HFFc6 (cell line): ENCODE data around the gene TMEM92. TPM values are rescaled to one million over a fixed set of nuclear protein-coding genes. Genes with fewer than 3 reads are reported as not detected.
"Not testable (repeated sequence)": the region's sequence is repeated elsewhere in the genome, so short reads cannot be mapped to it uniquely, and the experiment has no call there.

ENCODE experiments used
- DNase-seq: peaks from one replicate; pipeline ENCODE4 v3.0.0-alpha.2; 2018
- H3K27ac Mint-ChIP-seq: 2 replicates; pipeline ENCODE4 v1.8.0; 2020; ENCODE audit warnings: mild to moderate bottlenecking, mixed read lengths
- H3K27me3 Mint-ChIP-seq: 2 replicates; pipeline ENCODE4 v1.8.0; 2021; ENCODE audit warnings: mild to moderate bottlenecking, moderate library complexity, mixed read lengths; ENCODE audit not compliant: insufficient read depth
- H3K36me3 Mint-ChIP-seq: 2 replicates; pipeline ENCODE4 v1.8.0; 2021; ENCODE audit warnings: low read depth, mixed read lengths
- H3K4me1 Mint-ChIP-seq: 2 replicates; pipeline ENCODE4 v1.8.0; 2020; ENCODE audit warnings: low read depth, mixed read lengths
- H3K4me3 Mint-ChIP-seq: 2 replicates; pipeline ENCODE4 v1.8.0; 2020; ENCODE audit warnings: mild to moderate bottlenecking, moderate library complexity, mixed read lengths
- H3K9me3 Mint-ChIP-seq: 2 replicates; pipeline ENCODE4 v1.8.0; 2020; ENCODE audit warnings: mild to moderate bottlenecking, mixed read lengths
- total RNA-seq, 6 experiments: library from RNA; stranded (reverse); fragmentation: NEBNext Ultra II Directional; extraction: Animal tissue kit (Norgen Biotek cat#: 25700); gene quantifications; 2 replicates in 1 of 6; 3 replicates in 5 of 6; pipeline ENCODE4 v1.2.3, GENCODE V29; 2021
- TF ChIP-seq, protein P1 (sequence below): fragments of 200-600 bp; sonication (generic); IDR thresholded peaks from 2 replicates; pipeline ENCODE4 v1.5.0; 2021; ENCODE audit warnings: antibody characterized with exemption, mild to moderate bottlenecking

TMEM92 gene
- total RNA-seq, 6 experiments from 2014 or later: 0.17 to 0.24 (median 0.18) TPM; not detected in 3

DNA sequence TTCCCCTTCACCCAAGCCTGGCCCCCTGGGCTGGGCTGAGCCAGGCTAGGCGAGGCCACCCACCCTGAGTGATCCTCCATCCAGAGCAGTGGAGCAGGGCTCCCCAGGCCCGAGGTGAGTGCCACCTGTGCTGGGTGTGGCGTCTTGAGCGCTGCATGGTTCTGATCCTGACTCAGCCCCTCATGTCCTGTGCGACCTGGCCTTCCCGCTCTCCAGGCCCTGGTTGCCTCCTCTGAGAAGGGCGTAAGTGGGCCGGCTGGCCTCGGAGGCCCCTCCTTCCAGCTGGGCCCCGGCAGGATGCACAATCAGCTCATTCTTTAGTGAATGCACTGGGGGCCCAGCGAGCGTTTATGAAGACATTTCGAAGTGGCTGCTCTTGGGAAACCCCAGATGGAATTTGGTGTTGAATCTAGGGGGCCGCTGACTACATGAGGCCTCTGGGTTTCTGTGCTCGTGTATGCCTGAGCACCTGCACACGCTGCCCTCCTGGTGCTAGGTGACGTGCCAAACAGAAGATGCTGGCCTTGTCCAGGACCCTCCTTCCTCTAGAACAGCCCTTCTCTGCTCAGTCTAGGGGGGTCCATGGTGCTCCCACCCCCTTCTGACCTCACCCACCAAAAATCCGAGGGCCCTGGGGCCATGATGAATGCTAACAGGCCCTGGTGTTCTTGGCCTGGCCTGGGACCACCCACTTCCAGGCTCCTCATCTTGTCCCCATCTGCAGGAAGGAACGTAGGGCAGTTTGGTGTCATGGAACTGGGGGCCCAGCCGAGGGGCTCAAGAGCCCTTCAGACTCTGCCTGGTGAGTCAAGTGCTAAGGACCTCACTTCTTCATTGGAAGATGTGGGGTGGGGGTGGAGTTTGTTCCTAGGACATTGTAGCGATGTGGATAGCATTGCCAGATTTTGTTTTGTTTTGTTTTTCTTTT lies 3.6 kb upstream of the TMEM92 start:
- Mint-ChIP-seq H3K27ac (peak overlapping the region; percentile 95), H3K4me3 (peak overlapping the region; percentile 62), H3K4me1 (peaks cover 70% of the 10 kb centered on the region), H3K27me3 (no peaks in the 10 kb centered on the region; the same call in 1 of the 2 replicates), H3K9me3 (no peaks in the 10 kb centered on the region), H3K36me3 (no peaks in the 10 kb centered on the region)
- DNase-seq: peak; percentile 55
- TF ChIP-seq, protein P1, sequence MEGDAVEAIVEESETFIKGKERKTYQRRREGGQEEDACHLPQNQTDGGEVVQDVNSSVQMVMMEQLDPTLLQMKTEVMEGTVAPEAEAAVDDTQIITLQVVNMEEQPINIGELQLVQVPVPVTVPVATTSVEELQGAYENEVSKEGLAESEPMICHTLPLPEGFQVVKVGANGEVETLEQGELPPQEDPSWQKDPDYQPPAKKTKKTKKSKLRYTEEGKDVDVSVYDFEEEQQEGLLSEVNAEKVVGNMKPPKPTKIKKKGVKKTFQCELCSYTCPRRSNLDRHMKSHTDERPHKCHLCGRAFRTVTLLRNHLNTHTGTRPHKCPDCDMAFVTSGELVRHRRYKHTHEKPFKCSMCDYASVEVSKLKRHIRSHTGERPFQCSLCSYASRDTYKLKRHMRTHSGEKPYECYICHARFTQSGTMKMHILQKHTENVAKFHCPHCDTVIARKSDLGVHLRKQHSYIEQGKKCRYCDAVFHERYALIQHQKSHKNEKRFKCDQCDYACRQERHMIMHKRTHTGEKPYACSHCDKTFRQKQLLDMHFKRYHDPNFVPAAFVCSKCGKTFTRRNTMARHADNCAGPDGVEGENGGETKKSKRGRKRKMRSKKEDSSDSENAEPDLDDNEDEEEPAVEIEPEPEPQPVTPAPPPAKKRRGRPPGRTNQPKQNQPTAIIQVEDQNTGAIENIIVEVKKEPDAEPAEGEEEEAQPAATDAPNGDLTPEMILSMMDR: peak; percentile 62

DNA sequence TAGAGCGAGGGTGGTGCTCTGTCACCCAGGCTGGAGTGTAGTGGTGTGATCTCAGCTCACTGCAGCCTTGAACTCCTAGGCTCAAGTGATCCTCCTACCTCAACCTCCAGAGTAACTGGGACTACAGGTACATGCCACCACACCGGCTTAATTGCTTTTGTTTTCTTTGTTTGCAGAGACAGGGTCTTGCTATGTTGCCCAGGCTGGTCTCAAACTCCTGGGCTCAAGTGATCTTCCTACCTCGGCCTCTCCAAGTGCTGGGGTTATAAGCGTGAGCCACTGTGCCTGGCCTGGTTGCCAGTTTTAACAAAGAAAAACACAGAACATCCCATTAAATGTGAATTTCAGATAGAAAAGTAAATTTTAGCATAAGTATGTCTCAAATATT lies 2.9 kb upstream of the TMEM92 start:
- not testable (repeated sequence) for H3K27me3 Mint-ChIP-seq, H3K9me3 Mint-ChIP-seq, H3K36me3 Mint-ChIP-seq, DNase-seq
- peak overlapping the region; percentile 95 for H3K27ac Mint-ChIP-seq
- peak overlapping the region; percentile 62; the same call in 1 of the 2 replicates for H3K4me3 Mint-ChIP-seq
- peaks cover 66% of the 10 kb centered on the region for H3K4me1 Mint-ChIP-seq

DNA sequence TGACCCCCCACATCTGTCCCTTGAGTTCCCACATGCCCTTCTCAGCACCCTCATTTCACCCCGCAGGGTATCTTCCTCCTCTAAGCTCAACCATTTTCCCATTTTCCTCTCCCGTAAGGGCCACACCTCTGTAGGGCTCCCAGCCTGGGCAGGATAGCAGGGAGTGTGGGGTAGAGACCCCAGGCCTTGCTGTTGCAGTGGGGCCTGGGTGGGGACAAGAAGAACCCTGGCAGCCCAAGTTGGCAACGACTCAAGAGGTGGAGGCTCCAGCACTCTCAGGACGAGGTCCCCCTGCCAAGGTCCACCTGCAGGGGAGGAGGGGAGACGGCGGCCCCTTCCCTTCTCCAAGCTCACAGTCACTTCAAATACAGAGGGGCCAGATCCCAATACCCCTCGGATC lies 2.0 kb upstream of the TMEM92 start:
- Mint-ChIP-seq H3K27me3 (no peaks in the 10 kb centered on the region; the same call in 1 of the 2 replicates), H3K4me3 (peak overlapping the region; percentile 90), H3K36me3 (no peaks in the 10 kb centered on the region), H3K9me3 (no peaks in the 10 kb centered on the region), H3K27ac (peak overlapping the region; percentile 95), H3K4me1 (peaks cover 66% of the 10 kb centered on the region)
- DNase-seq: no peak
- TF ChIP-seq, protein P1: no peak

DNA sequence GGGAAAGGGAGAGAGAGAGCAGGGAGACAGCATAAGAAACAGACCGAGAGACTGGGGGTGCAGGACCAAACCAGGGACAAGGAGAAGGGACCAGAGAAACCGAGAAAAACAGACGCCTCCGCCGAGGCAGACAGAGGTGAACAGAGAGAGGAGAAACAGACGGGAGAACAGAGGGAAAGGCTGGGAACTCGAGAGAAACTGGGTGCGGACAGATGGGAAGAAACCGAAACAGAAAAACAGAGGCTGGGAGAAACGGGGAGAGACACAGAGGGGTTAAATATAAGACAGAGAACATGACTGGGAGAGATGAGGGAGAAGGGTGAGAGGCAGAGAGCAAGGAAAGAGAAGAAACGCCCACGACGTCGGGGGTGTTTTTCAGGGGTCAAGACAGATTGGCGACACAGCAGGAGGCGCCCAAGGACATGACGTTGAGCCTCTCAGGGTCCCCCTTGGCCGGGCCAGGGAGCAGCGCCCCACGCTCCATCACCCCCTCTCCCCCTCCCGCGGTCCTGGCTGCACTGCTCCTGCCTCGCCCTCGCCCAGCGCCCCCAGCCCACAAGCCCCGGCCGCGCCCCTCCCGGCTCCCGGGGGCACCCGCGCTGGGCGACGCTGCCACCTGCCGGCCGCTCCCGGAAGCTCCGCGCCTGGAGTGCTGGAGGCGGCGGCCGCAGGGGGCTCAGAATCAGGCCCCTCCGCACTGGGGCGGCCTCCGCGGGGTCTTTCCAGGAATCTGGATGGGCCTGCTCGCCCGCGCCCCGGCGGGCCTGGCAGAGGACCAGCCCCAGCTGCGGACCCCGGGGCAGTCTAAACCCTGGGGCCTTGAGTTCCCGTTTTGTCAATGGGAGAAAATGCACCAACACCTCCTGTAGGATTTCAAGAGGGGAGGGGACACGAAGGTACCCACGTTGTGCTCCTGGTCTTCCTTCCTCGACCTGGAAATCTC lies 1.3 kb upstream of the TMEM92 start:
- peak overlapping the region; percentile 90 for H3K4me3 Mint-ChIP-seq

DNA sequence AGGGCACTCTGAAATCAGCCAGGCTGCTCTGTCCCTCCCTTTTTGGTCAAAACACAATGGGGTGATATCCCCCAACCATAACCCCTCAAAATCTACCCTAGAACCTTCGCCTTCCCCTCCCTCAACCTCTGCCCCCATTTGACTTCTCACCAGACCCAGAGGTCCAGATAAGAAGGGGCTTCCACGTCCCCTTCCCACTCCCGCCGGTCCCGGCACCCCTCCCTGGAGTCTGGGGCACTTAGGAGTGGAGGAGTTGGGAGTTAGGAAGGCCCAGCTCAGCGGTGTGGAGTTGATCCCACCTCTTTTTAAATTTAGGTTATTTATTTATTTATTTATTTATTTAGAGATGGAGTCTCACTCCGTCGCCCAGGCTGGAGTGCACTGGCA lies 619 bp upstream of the TMEM92 start:
- Mint-ChIP-seq H3K4me3 (peak overlapping the region; percentile 24; the same call in 1 of the 2 replicates), H3K9me3 (no peaks in the 10 kb centered on the region), H3K27ac (peak overlapping the region; percentile 43), H3K4me1 (peaks cover 61% of the 10 kb centered on the region), H3K27me3 (no peaks in the 10 kb centered on the region; the same call in 1 of the 2 replicates), H3K36me3 (no peaks in the 10 kb centered on the region)
- TF ChIP-seq, protein P1: no peak
- DNase-seq: no peak

More for the DNA sequence above, 1.3 kb upstream of the TMEM92 start:
- peaks cover 61% of the 10 kb centered on the region for H3K4me1 Mint-ChIP-seq
- H3K9me3 Mint-ChIP-seq: no peaks in the 10 kb centered on the region
- TF ChIP-seq, protein P1: peak; percentile 100
- H3K27me3 Mint-ChIP-seq: no peaks in the 10 kb centered on the region; the same call in 1 of the 2 replicates
- peak; percentile 25 for DNase-seq
- H3K27ac Mint-ChIP-seq: peak overlapping the region; percentile 95
- no peaks in the 10 kb centered on the region for H3K36me3 Mint-ChIP-seq
